Right ventricle myocardium inferior (tissue), 1 donor: Measurements from ENCODE around the gene ZNF322. TPM values are rescaled to one million over a fixed set of nuclear protein-coding genes. Genes with fewer than 3 reads are reported as not detected.

ENCODE experiments used
- ATAC-seq: fragments of 200-7000 bp; cut with Tn5 transposase; one replicate; pipeline ENCODE4 v1.9.1; 2020; ENCODE audit warnings: mild to moderate bottlenecking, moderate library complexity
- DNase-seq: peaks from one replicate; pipeline ENCODE4 v3.0.0; 2021; ENCODE audit errors: missing footprints
- intact Hi-C: fragments of 100-400 bp; cut with DNase I; formaldehyde crosslinking; loops from one replicate; pipeline ENCODE4 v1.11.0; 2022
- total RNA-seq: library from RNA; stranded (reverse); fragmentation: NEBNext Ultra II Directional; extraction: Animal tissue kit (Norgen Biotek cat#: 25700); gene quantifications from one replicate; pipeline ENCODE4 v1.2.1, GENCODE V29; 2021
- donor health status: DM: no; HTN: yes; CAD: no; lungs with severe emphysema.

The ZNF322 gene
- total RNA-seq, 1 donor from 2014 or later, result 14.2 TPM

- intact Hi-C loops, result loop anchor here (1.0 kb wide), 1 partner anchor 254 kb away; no protein-coding TSS in a partner anchor
- DNase-seq (no peak), ATAC-seq (no peak)
These were observed 64.6 kb downstream of the ZNF322 start for GRCh38 chr6:26594730-26595632.

- intact Hi-C loops, result no loop called here
- ATAC-seq (no peak), DNase-seq (no peak)
These were observed 65.4 kb downstream of the ZNF322 start for GRCh38 chr6:26594131-26594498.

- intact Hi-C loops, result no loop called here
- DNase-seq, result no peak
- ATAC-seq, result no peak
These were observed 66.0 kb downstream of the ZNF322 start for GRCh38 chr6:26593278-26594130.

GRCh38 chr6:26592649-26593048 is 66.9 kb downstream of the ZNF322 start:
- intact Hi-C loops, result no loop called here
- ATAC-seq (no peak), DNase-seq (no peak)

- DNase-seq, result no peak
- ATAC-seq, result no peak
- intact Hi-C loops, result no loop called here
These were observed 70.6 kb downstream of the ZNF322 start for GRCh38 chr6:26588965-26589364.

Other genes starting within 250 kb of the ZNF322 start
- 9.4 TPM for gene BTN3A3, start 219.2 kb downstream of the ZNF322 start, total RNA-seq
- 14.5 TPM for gene BTN2A1, start 201.8 kb downstream of the ZNF322 start, total RNA-seq
- gene BTN1A1, start 159.4 kb downstream of the ZNF322 start, total RNA-seq, result not detected
- gene HMGN4, start 121.4 kb downstream of the ZNF322 start, total RNA-seq, result 29.0 TPM
- 7.6 TPM for gene ABT1, start 62.8 kb downstream of the ZNF322 start, total RNA-seq